Suprapubic skin (tissue), 4 donors: ENCODE data around the gene MTRF1L.

Experiments used
- EP300 ChIP-seq: sonication (generic); formaldehyde crosslinking; IDR thresholded peaks from one replicate; pipeline ENCODE4 v1.6.1; 2017; ENCODE audit warnings: antibody characterized with exemption
- POLR2A ChIP-seq, 2 donors: fragments of 450-650 bp; IDR thresholded peaks; one replicate each; pipeline ENCODE4 v1.6.1; 2017; ENCODE audit warnings: antibody characterized with exemption in 2 of 2, mild to moderate bottlenecking in 2 of 2, moderate library complexity in 2 of 2
- POLR2AphosphoS5 ChIP-seq, 3 donors: sonication (generic); formaldehyde crosslinking; IDR thresholded peaks; one replicate each; pipeline ENCODE4 v1.6.1; 2017; ENCODE audit warnings: antibody characterized with exemption in 3 of 3
- TF ChIP-seq, protein P1 (sequence below), 2 donors: fragments of 200-600 bp in 1 of 2; fragments of 450-650 bp in 1 of 2; sonication (generic) in 1 of 2; IDR thresholded peaks; one replicate each; pipeline ENCODE4 v1.5.1; 2016 to 2019; ENCODE audit warnings: antibody characterized with exemption in 2 of 2, mild to moderate bottlenecking in 1 of 2, moderate library complexity in 1 of 2

DNA sequence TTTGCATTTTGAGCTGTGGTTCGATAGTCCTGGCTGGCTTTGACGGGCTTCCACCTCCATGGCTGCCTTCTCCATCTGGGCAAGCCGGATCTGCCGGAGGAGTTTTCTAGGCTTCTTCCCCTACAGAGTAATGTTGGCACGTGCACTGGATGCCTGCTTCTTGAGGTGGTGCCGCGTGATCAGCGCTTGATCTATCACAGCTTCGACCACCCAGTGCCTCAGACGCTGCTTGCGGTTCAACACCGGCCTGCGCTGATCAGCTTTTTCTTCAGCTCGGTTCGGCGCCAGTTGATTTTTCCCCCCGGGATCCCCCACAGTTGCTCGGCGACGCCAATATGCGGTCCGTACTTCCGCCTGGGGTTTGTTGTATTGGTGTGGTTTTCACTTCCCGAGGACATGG, 43.2 kb downstream of the MTRF1L start:
- no peak for TF ChIP-seq POLR2A (IDR thresholded peaks at IDR 0.05)
- no peak for TF ChIP-seq EP300
- TF ChIP-seq, protein P1, sequence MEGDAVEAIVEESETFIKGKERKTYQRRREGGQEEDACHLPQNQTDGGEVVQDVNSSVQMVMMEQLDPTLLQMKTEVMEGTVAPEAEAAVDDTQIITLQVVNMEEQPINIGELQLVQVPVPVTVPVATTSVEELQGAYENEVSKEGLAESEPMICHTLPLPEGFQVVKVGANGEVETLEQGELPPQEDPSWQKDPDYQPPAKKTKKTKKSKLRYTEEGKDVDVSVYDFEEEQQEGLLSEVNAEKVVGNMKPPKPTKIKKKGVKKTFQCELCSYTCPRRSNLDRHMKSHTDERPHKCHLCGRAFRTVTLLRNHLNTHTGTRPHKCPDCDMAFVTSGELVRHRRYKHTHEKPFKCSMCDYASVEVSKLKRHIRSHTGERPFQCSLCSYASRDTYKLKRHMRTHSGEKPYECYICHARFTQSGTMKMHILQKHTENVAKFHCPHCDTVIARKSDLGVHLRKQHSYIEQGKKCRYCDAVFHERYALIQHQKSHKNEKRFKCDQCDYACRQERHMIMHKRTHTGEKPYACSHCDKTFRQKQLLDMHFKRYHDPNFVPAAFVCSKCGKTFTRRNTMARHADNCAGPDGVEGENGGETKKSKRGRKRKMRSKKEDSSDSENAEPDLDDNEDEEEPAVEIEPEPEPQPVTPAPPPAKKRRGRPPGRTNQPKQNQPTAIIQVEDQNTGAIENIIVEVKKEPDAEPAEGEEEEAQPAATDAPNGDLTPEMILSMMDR (IDR thresholded peaks at IDR 0.05), result no peak
- TF ChIP-seq POLR2AphosphoS5 (IDR thresholded peaks at IDR 0.05), result no peak
